AG09319 (cell line): ENCODE data around the gene TSPAN2.

Experiments used
- DNase-seq: peaks from one replicate; pipeline ENCODE4 v3.0.0-alpha.2; 2010; ENCODE audit warnings: low read depth; ENCODE audit errors: extremely low read depth
- TF ChIP-seq, protein P1 (sequence below): IDR thresholded peaks from 2 replicates; pipeline ENCODE4 v1.5.1; 2011; ENCODE audit warnings: low read depth, mild to moderate bottlenecking, inconsistent platforms, low read length, moderate library complexity

Gene TSPAN2

DNA sequence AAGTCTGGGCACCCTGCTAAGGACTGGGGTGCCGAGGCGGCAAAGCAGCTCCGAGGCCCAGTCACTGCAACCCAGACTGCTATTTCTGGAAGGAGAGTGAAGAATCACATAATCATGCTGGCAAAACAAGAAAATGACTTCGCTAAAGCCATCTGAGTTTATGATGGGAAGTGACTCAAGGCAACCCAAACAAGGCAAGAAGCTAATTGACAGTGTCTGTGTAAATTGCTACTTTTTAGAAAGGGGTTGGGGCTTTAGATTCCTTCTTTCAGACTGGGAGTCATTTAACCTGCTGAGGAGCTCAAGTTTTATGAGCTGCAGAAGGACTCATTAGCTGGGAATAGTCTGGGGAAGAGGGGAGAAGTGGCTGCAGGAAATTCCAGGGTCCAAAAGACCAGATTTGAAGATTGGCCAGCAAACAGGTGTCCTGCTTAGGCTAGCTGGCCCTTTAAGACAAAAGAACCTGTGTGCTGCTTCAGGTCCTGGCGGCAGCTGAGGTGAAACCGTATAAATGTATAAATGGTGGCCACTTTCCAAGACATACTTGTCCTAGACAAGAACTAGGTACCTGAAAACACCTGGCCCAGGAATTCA lies 31.5 kb downstream of the TSPAN2 start:
- DNase-seq: no peak
- TF ChIP-seq, protein P1, sequence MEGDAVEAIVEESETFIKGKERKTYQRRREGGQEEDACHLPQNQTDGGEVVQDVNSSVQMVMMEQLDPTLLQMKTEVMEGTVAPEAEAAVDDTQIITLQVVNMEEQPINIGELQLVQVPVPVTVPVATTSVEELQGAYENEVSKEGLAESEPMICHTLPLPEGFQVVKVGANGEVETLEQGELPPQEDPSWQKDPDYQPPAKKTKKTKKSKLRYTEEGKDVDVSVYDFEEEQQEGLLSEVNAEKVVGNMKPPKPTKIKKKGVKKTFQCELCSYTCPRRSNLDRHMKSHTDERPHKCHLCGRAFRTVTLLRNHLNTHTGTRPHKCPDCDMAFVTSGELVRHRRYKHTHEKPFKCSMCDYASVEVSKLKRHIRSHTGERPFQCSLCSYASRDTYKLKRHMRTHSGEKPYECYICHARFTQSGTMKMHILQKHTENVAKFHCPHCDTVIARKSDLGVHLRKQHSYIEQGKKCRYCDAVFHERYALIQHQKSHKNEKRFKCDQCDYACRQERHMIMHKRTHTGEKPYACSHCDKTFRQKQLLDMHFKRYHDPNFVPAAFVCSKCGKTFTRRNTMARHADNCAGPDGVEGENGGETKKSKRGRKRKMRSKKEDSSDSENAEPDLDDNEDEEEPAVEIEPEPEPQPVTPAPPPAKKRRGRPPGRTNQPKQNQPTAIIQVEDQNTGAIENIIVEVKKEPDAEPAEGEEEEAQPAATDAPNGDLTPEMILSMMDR: no peak

DNA sequence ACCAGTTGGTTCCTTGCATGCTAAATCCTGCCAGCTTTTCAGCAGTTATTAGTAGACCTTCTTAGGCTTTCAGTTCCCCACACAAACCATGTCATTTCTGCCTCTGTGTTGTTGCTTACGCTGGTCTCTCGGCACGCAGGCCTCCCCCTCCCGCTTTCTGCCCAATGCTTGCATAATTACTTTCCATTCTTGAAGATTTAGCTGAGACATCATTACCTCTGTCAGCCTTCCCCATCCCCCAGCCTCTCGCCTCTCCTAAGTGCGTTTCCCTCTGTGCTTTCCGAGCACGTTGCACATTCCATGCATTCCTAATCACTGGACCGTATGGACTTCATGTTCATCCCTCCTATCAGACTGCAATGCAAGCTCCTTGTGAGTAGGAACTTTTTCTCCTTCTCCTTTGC lies 32.9 kb downstream of the TSPAN2 start:
- peak; percentile 59 for DNase-seq
- TF ChIP-seq, protein P1: no peak

DNA sequence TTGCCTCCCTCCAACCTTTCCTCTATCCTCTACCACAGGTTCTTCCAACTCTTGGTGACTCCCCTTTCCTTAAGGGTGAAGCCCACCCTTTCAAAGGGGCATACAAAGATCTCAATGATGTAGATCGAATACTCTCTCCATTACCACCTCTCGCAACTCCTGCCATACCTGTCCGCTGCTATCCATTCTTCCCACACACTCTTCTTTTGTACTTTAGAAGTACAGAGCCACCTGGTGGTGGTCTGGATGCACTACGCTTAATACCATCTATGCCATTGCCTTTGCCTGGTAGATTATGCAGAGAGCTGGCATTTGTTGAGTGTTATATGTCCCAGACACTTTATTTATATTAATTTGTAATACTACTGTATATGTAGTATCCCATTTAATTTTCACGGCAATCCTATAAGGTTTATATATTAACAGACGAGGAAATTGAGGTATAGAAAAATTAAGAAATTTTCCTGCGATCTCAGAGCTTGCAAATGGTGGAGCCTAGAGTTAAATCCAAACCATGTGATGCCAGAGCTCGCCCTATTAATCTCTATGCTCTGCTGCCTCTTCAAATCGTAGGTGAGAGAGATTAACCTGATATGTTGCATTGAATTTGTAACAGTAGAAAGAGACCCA lies 36.7 kb downstream of the TSPAN2 start:
- TF ChIP-seq, protein P1: peak; percentile 86
- no peak for DNase-seq

DNA sequence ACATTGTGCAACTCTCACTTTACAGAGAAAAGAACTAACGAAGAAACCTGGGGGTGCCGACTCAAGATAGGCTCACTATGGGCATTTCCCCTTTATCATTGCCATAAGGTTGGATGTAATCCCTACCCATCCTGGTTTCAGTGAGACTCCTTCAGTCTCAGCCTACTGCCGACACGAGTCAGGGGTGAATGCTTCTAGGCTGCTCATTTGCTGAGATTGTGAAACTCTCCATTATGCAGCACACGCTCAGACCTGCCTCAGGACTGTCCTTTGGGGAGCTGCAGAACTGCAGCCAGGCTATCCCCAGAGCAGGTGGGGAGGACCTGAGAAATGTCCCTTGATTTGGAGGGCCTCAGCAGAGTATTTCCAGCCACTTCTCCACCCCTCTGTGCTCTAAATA lies 37.5 kb downstream of the TSPAN2 start:
- DNase-seq: no peak
- TF ChIP-seq, protein P1: no peak

DNA sequence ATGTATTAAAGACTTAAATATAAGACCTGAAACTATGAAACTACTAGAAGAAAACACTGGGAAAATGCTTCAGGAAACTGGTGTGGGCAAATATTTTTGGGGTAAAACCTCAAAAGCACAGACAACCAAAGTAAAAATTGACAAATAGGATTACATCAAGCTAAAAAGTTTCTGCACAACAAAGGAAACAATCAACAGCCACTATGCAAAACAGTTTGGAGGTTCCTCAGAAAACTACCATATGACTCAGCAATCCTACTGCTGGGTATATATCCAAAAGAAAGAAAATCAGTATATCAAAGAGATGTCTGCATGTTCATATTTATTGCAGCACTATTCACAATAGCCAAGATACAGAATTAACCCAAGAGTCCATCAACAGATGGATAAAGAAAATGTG lies 42.6 kb downstream of the TSPAN2 start:
- TF ChIP-seq, protein P1: no peak
- no peak for DNase-seq

DNA sequence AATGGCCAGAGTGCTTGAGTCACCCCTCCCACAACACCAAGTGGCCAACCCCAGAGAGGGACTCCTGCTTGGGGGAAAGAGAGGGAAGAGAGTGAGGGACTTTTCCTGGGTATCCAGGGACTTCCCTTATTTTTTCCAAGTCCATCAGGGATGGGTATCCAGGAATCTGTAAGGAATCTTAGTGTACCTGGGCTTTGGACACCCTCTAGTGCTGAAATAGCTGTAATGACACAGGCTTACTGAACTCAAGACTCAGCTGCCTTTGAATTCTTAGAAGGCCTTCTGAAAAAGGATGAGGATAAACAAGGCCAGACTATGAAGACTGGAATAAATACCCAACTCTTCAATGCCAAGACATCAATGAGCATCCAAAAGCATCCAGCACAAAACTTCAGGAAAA lies 47.6 kb downstream of the TSPAN2 start:
- DNase-seq: no peak
- TF ChIP-seq, protein P1: peak; percentile 6

DNA sequence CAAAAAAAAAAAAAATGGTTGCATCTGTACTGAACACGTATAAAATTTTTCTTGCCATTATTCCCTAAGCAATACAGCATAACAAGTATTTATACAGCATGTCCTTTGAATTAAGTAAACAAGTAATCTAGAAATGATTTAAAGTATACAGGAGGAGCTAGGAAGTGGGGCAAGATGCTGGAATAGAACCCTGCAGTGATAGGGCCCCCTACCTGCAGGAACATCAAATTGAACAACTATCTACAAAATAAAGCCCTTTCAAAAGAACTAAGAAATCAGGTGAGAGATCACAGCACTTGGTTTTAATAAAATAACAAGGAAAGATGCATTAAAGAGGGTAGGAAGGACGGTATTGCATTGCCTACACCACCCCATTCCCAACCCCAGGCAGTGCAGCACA lies 48.8 kb downstream of the TSPAN2 start:
- no peak for DNase-seq
- TF ChIP-seq, protein P1: no peak
